ENCODE measurements around the gene IL12B.

DNA sequence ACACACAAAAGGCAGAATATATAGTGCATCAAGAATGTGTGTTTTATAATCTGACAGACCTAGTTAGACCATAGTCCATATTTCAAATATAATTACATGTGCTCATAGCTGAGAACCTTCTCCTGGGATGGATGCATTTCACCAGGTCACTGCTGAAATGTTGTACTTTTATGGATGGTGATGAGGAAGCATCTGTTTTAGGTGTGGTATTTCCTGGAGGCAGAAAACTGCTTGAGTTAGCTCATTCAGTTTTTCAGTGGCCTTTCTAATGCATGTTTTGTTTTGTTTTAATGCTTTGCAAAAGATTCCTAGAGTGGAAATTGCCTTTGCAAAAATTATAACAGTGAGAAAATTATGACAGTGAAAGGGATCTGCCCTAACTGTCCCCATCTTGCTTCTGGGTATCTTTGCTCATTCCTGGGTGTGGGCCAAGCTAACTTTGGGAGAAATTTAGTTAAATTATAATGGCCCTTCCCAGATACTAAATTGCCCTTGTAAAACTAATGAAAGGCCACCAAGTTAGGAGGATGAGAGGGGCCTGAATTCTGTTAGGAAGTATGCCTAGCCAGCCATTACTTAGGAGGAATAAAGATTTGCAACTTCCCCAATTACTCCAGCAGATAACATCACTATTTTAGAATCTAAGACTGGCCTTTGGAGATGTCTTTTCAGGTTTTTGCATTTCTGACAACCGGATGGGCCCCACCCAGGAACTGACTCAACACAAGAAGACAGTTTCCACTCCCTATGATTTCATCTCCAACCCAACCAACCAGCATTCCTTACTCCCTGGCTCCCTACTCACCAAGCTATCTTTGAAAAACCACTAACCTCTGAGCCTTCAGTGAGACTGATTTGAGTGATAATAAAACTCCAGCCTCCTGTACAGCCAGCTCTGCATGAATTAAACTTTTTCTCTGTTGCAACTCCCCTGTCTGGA lies 7.0 kb upstream of the IL12B start:
- TF ChIP-seq, protein P1, sequence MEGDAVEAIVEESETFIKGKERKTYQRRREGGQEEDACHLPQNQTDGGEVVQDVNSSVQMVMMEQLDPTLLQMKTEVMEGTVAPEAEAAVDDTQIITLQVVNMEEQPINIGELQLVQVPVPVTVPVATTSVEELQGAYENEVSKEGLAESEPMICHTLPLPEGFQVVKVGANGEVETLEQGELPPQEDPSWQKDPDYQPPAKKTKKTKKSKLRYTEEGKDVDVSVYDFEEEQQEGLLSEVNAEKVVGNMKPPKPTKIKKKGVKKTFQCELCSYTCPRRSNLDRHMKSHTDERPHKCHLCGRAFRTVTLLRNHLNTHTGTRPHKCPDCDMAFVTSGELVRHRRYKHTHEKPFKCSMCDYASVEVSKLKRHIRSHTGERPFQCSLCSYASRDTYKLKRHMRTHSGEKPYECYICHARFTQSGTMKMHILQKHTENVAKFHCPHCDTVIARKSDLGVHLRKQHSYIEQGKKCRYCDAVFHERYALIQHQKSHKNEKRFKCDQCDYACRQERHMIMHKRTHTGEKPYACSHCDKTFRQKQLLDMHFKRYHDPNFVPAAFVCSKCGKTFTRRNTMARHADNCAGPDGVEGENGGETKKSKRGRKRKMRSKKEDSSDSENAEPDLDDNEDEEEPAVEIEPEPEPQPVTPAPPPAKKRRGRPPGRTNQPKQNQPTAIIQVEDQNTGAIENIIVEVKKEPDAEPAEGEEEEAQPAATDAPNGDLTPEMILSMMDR (conservative IDR thresholded peaks at IDR 0.05; ENCODE audit: low read depth, low read length): no peak
- no peak for TF ChIP-seq POLR2A (IDR thresholded peaks at IDR 0.05; ENCODE audit: low read depth, low read length)
- TF ChIP-seq MAFK (IDR thresholded peaks at IDR 0.05; ENCODE audit: low read depth, low read length): no peak

All from IMR-90 (cell line).